Adrenal gland (tissue), 5 donors: Measurements from ENCODE around the gene MSL2.
"Not testable (repeated sequence)": the region's sequence is repeated elsewhere in the genome, so short reads cannot be mapped to it uniquely, and the experiment has no call there.

Experiments
- CTCF ChIP-seq, 6 experiments: fragments of 450-650 bp in 4 of 6; fragments of 200-600 bp in 2 of 6; sonication (generic) in 1 of 6; IDR thresholded peaks; 1 replicate in 5 of 6; 2 replicates in 1 of 6; pipeline versions ENCODE4 v1.5.1 to v1.8.0; 2016 to 2021; ENCODE audit warnings: antibody characterized with exemption in 6 of 6, mild to moderate bottlenecking in 2 of 6, moderate library complexity in 1 of 6
- POLR2A ChIP-seq, 2 donors: fragments of 450-650 bp; IDR thresholded peaks; one replicate each; pipeline ENCODE4 v1.6.1; 2017; ENCODE audit warnings: antibody characterized with exemption in 2 of 2, mild to moderate bottlenecking in 2 of 2, moderate library complexity in 1 of 2
- donor health status: DM: no; HTN: no; CAD: no.

DNA sequence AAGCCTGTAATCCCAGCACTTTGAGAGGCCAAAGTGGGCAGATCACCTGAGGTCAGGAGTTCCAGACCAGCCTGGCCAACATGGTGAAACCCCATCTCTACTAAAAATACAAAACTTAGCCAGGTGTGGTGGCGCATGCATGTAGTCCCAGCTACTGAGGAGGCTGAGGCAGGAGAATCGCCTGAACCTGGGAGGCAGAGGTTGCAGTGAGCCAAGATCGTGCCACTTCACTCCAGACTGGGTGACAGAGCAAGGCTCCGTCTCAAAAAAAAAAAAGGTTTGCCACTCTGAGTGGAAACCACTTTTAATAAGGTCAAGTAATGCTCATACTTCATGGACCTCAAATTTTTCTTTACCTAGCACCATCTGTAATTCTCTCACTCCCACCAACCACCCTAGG is 51.7 kb downstream of the MSL2 start:
- not testable (repeated sequence) for TF ChIP-seq POLR2A, CTCF (IDR thresholded peaks at IDR 0.05)
